Measurements from ENCODE around the gene GINS2. TPM values are rescaled to one million over a fixed set of nuclear protein-coding genes. Genes with fewer than 3 reads are reported as not detected.

Gene GINS2
- total RNA-seq, 1 donor from 2014 or later = 1.1 TPM

GRCh38 chr16:85716022-85716679, 27.4 kb upstream of the GINS2 start:
- intact Hi-C loops (cut with DNase I) = no loop called here
- Histone ChIP-seq H3K27ac (no peak overlapping the region), H3K27me3 (ENCODE audit: low read depth) (peaks cover 4% of the 10 kb centered on the region), H3K36me3 (no peaks in the 10 kb centered on the region), H3K4me1 (peaks cover 10% of the 10 kb centered on the region), H3K9me3 (no peaks in the 10 kb centered on the region), H3K4me3 (no peak overlapping the region)
- no peak for TF ChIP-seq CTCF (IDR thresholded peaks at IDR 0.05)
- DNase-seq (no peak), ATAC-seq (no peak)

GRCh38 chr16:85715169-85716021, 26.6 kb upstream of the GINS2 start:
- intact Hi-C loops (cut with DNase I) = no loop called here
- no peak overlapping the region for H3K27ac ChIP-seq

GRCh38 chr16:85712801-85713200, 24.0 kb upstream of the GINS2 start:
- DNase-seq (no peak), ATAC-seq (no peak)
- intact Hi-C loops (cut with DNase I) = no loop called here
- Histone ChIP-seq H3K27me3 (ENCODE audit: low read depth) (peaks cover 4% of the 10 kb centered on the region), H3K36me3 (no peaks in the 10 kb centered on the region), H3K4me3 (no peak overlapping the region), H3K9me3 (no peaks in the 10 kb centered on the region), H3K4me1 (peaks cover 9% of the 10 kb centered on the region), H3K27ac (no peak overlapping the region)
- TF ChIP-seq CTCF (IDR thresholded peaks at IDR 0.05) = no peak

More at GRCh38 chr16:85715169-85716021, 26.6 kb upstream of the GINS2 start:
- DNase-seq = no peak
- Histone ChIP-seq H3K4me3 (no peak overlapping the region), H3K36me3 (no peaks in the 10 kb centered on the region), H3K4me1 (peaks cover 10% of the 10 kb centered on the region), H3K27me3 (ENCODE audit: low read depth) (peaks cover 4% of the 10 kb centered on the region), H3K9me3 (no peaks in the 10 kb centered on the region)
- no peak for ATAC-seq
- TF ChIP-seq CTCF (IDR thresholded peaks at IDR 0.05) = no peak

- Histone ChIP-seq H3K36me3 (no peaks in the 10 kb centered on the region), H3K4me3 (no peak overlapping the region), H3K27ac (no peak overlapping the region), H3K9me3 (no peaks in the 10 kb centered on the region), H3K4me1 (peaks cover 6% of the 10 kb centered on the region), H3K27me3 (ENCODE audit: low read depth) (peaks cover 3% of the 10 kb centered on the region)
- ATAC-seq = no peak
- no peak for DNase-seq
- intact Hi-C loops (cut with DNase I) = no loop called here
- TF ChIP-seq CTCF (IDR thresholded peaks at IDR 0.05) = no peak
Measured at GRCh38 chr16:85711982-85712587, 23.3 kb upstream of the GINS2 start.

- no peak overlapping the region for H3K4me3 ChIP-seq
- no peak for TF ChIP-seq CTCF (IDR thresholded peaks at IDR 0.05)
- H3K27ac ChIP-seq = no peak overlapping the region
- no peaks in the 10 kb centered on the region for H3K9me3 ChIP-seq
- H3K27me3 ChIP-seq (ENCODE audit: low read depth) = no peaks in the 10 kb centered on the region
- no peaks in the 10 kb centered on the region for H3K36me3 ChIP-seq
- intact Hi-C loops (cut with DNase I) = no loop called here
- DNase-seq (no peak), ATAC-seq (no peak)
- peaks cover 3% of the 10 kb centered on the region for H3K4me1 ChIP-seq
Measured at GRCh38 chr16:85710732-85711131, 22.0 kb upstream of the GINS2 start.

All from lower lobe of right lung (tissue), 2 donors.